HG02678 (cell line): Measurements from ENCODE around the gene ATP6V1C2.
"Not testable (repeated sequence)": the region's sequence is repeated elsewhere in the genome, so short reads cannot be mapped to it uniquely, and the experiment has no call there.

Source experiments
- ATAC-seq: cut with Tn5 transposase; IDR thresholded peaks from one replicate; pipeline ENCODE4 v1.9.1; 2021; ENCODE audit warnings: mild to moderate bottlenecking, moderate library complexity; ENCODE audit not compliant: unreplicated experiment

Gene ATP6V1C2

GRCh38 chr2:10812362-10813162, 91.1 kb downstream of the ATP6V1C2 start, which contains the start of gene PDIA6:
Gene PDIA6 (minus strand): TSS chr2:10812785. CDS start chr2:10812696, 89 bp downstream.
- ATAC-seq: peak; percentile 92

GRCh38 chr2:10813163-10814138, 92.0 kb downstream of the ATP6V1C2 start:
- ATAC-seq: not testable (repeated sequence)

GRCh38 chr2:10814142-10814541, 92.7 kb downstream of the ATP6V1C2 start:
- no peak for ATAC-seq

- no peak for ATAC-seq
These were observed 93.3 kb downstream of the ATP6V1C2 start for GRCh38 chr2:10814571-10815331.

- no peak for ATAC-seq
These were observed 96.0 kb downstream of the ATP6V1C2 start for GRCh38 chr2:10817413-10817812.

- not testable (repeated sequence) for ATAC-seq
These were observed 96.9 kb downstream of the ATP6V1C2 start for GRCh38 chr2:10818305-10818704.

GRCh38 chr2:10818984-10819383, 97.6 kb downstream of the ATP6V1C2 start:
- ATAC-seq: no peak

- ATAC-seq: no peak
These were observed 98.4 kb downstream of the ATP6V1C2 start for GRCh38 chr2:10819714-10820314.

- ATAC-seq: no peak
These were observed 99.1 kb downstream of the ATP6V1C2 start for GRCh38 chr2:10820562-10820961.

- ATAC-seq: no peak
These were observed 99.7 kb downstream of the ATP6V1C2 start for GRCh38 chr2:10820978-10821695.

GRCh38 chr2:10824191-10824590, 102.8 kb downstream of the ATP6V1C2 start:
- ATAC-seq: no peak

- ATAC-seq: no peak
These were observed 104.6 kb downstream of the ATP6V1C2 start for GRCh38 chr2:10826026-10826425.

GRCh38 chr2:10826625-10827024, 105.2 kb downstream of the ATP6V1C2 start:
- ATAC-seq: no peak

GRCh38 chr2:10828346-10828745, 106.9 kb downstream of the ATP6V1C2 start:
- ATAC-seq: no peak

- no peak for ATAC-seq
These were observed 107.9 kb downstream of the ATP6V1C2 start for GRCh38 chr2:10829299-10829698.

- no peak for ATAC-seq
These were observed 108.8 kb downstream of the ATP6V1C2 start for GRCh38 chr2:10830203-10830602.

- no peak for ATAC-seq
These were observed 109.4 kb downstream of the ATP6V1C2 start for GRCh38 chr2:10830641-10831399.

- ATAC-seq: no peak
These were observed 110.1 kb downstream of the ATP6V1C2 start for GRCh38 chr2:10831400-10831985.
